Peyer's patch (tissue), 4 donors: ENCODE results near the gene UBE2J2.

ENCODE experiments used
- CTCF ChIP-seq, 6 experiments: fragments of 450-650 bp in 4 of 6; fragments of 200-600 bp in 2 of 6; sonication (generic) in 1 of 6; IDR thresholded peaks; one replicate each; pipeline ENCODE4 v1.5.1; 2017 to 2019; ENCODE audit warnings: antibody characterized with exemption in 6 of 6, mild to moderate bottlenecking in 3 of 6, moderate library complexity in 1 of 6
- POLR2A ChIP-seq, 2 donors: fragments of 450-650 bp; IDR thresholded peaks; one replicate each; pipeline ENCODE4 v1.5.1; 2017; ENCODE audit warnings: antibody characterized with exemption in 2 of 2, mild to moderate bottlenecking in 2 of 2, moderate library complexity in 2 of 2

- no peak for TF ChIP-seq CTCF (IDR thresholded peaks at IDR 0.05)
- no peak for TF ChIP-seq POLR2A (IDR thresholded peaks at IDR 0.05)
Measured at GRCh38 chr1:1222575-1223225, 51.0 kb downstream of the UBE2J2 start.
